RWPE2 (cell line): ENCODE results near the gene RNF213.

ENCODE experiments used
- ATAC-seq: fragments of 200-7000 bp; cut with Tn5 transposase; 3 replicates; pipeline ENCODE4 v1.9.1; 2021; ENCODE audit warnings: low read depth
- DNase-seq: peaks from one replicate; pipeline ENCODE4 v3.0.0-alpha.2; 2020; ENCODE audit warnings: low spot score
- H3K27ac ChIP-seq: fragments of 450-650 bp; 2 replicates; pipeline ENCODE4 v1.5.1; 2017; ENCODE audit warnings: mild to moderate bottlenecking; ENCODE audit not compliant: poor library complexity, severe bottlenecking
- H3K27me3 ChIP-seq: fragments of 250-450 bp; sonication (Bioruptor Pico); 2 replicates; pipeline ENCODE4 v1.5.1; 2021; ENCODE audit warnings: mild to moderate bottlenecking, moderate library complexity; ENCODE audit not compliant: insufficient read depth, poor library complexity, severe bottlenecking
- H3K36me3 ChIP-seq: fragments of 250-450 bp; sonication (Bioruptor Pico); 2 replicates; pipeline ENCODE4 v1.5.1; 2020; ENCODE audit warnings: low read depth, mild to moderate bottlenecking, moderate library complexity
- H3K4me1 ChIP-seq: fragments of 250-450 bp; sonication (Bioruptor Pico); 2 replicates; pipeline ENCODE4 v1.5.1; 2021; ENCODE audit warnings: mild to moderate bottlenecking, moderate library complexity; ENCODE audit not compliant: insufficient read depth, poor library complexity, severe bottlenecking
- H3K4me3 ChIP-seq: fragments of 250-450 bp; sonication (Bioruptor Pico); 2 replicates; pipeline ENCODE4 v1.5.1; 2021; ENCODE audit warnings: mild to moderate bottlenecking, moderate library complexity; ENCODE audit not compliant: severe bottlenecking
- H3K9me3 ChIP-seq: fragments of 250-450 bp; sonication (Bioruptor Pico); 2 replicates; pipeline ENCODE4 v1.5.1; 2021; ENCODE audit warnings: mild to moderate bottlenecking, moderate library complexity; ENCODE audit not compliant: severe bottlenecking
- CTCF ChIP-seq: fragments of 450-650 bp; IDR thresholded peaks from one replicate; pipeline ENCODE4 v1.5.1; 2017; ENCODE audit warnings: mild to moderate bottlenecking, moderate library complexity; ENCODE audit not compliant: poor library complexity, severe bottlenecking

Gene RNF213

GRCh38 chr17:80428363-80428762 lies 167.7 kb downstream of the RNF213 start:
- TF ChIP-seq CTCF: no peak
- Histone ChIP-seq H3K36me3 (no peaks in the 10 kb centered on the region), H3K4me1 (no peaks in the 10 kb centered on the region), H3K4me3 (no peak overlapping the region), H3K27me3 (no peaks in the 10 kb centered on the region), H3K9me3 (no peaks in the 10 kb centered on the region), H3K27ac (no peak overlapping the region)
- DNase-seq (peak; percentile 59), ATAC-seq (no peak)

GRCh38 chr17:80428796-80429195 lies 168.1 kb downstream of the RNF213 start:
- TF ChIP-seq CTCF: no peak
- H3K27me3 ChIP-seq: no peaks in the 10 kb centered on the region
- no peak for ATAC-seq
- DNase-seq: peak; percentile 56
- H3K4me3 ChIP-seq: no peak overlapping the region
- H3K36me3 ChIP-seq: no peaks in the 10 kb centered on the region
- H3K27ac ChIP-seq: no peak overlapping the region
- H3K9me3 ChIP-seq: no peaks in the 10 kb centered on the region
- H3K4me1 ChIP-seq: no peaks in the 10 kb centered on the region

- no peak for ATAC-seq
- Histone ChIP-seq H3K27me3 (no peaks in the 10 kb centered on the region), H3K4me3 (no peak overlapping the region), H3K4me1 (no peaks in the 10 kb centered on the region), H3K27ac (no peak overlapping the region), H3K9me3 (no peaks in the 10 kb centered on the region), H3K36me3 (no peaks in the 10 kb centered on the region)
- peak; percentile 55 for DNase-seq
- no peak for TF ChIP-seq CTCF
These were observed 169.0 kb downstream of the RNF213 start for GRCh38 chr17:80429356-80430275.

- Histone ChIP-seq H3K27me3 (no peaks in the 10 kb centered on the region), H3K4me1 (no peaks in the 10 kb centered on the region), H3K36me3 (no peaks in the 10 kb centered on the region), H3K9me3 (no peaks in the 10 kb centered on the region), H3K27ac (no peak overlapping the region), H3K4me3 (no peak overlapping the region)
- no peak for TF ChIP-seq CTCF
- ATAC-seq (no peak), DNase-seq (peak; percentile 51)
These were observed 170.0 kb downstream of the RNF213 start for GRCh38 chr17:80430446-80431245.
